Measurements from ENCODE around the gene FADS1.

DNA sequence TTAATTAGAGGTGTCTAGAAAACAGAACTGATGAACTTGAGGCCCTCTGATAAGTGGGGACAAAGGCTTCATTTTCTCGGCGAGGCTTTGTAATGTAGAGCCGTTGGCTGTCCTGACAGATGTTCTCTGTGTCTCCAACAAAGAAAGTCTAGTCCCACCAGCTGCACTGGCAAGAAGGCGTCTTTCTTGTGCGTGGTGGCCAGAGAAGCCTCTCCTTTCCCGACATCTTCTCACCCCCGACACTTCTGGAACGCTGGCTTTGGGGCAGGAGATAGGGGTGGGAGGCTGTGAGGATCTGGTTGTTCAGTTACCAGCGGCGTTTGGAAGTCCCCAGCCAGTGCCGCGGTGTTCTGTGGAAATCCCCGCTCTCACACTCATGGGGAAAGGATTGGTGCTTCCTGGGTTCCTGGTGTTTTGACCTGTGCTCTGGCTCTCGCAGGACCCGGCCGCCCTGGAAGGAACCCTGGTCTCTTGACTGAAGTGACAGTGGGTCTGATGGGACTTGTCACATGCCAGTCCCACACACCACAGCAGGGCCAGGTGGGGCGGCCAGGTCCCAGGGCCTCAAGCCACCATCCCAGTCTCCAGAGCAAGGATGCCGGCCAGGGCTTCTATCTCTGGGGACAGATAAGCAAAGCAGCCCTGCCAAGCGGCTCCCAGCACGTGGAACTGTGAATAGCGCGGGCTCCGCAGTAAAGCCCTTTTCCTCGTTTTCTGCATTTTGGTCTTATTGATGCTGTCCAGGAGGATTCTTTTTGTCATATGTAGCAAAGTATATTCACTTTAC lies 34.5 kb upstream of the FADS1 start:
- TF ChIP-seq EZH2 (IDR thresholded peaks at IDR 0.05; ENCODE audit: borderline replicate concordance, low read depth, low read length, severe bottlenecking): no peak
- TF ChIP-seq, protein P1, sequence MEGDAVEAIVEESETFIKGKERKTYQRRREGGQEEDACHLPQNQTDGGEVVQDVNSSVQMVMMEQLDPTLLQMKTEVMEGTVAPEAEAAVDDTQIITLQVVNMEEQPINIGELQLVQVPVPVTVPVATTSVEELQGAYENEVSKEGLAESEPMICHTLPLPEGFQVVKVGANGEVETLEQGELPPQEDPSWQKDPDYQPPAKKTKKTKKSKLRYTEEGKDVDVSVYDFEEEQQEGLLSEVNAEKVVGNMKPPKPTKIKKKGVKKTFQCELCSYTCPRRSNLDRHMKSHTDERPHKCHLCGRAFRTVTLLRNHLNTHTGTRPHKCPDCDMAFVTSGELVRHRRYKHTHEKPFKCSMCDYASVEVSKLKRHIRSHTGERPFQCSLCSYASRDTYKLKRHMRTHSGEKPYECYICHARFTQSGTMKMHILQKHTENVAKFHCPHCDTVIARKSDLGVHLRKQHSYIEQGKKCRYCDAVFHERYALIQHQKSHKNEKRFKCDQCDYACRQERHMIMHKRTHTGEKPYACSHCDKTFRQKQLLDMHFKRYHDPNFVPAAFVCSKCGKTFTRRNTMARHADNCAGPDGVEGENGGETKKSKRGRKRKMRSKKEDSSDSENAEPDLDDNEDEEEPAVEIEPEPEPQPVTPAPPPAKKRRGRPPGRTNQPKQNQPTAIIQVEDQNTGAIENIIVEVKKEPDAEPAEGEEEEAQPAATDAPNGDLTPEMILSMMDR (IDR thresholded peaks at IDR 0.05; ENCODE audit: extremely low read depth in 1 of 2, insufficient read depth in 1 of 2, low read depth in 1 of 2, low read length in 2 of 2): no peak
- TF ChIP-seq GATA2 (IDR thresholded peaks at IDR 0.05; ENCODE audit: insufficient read depth, insufficient read length, low read depth, low read length): no peak

Measured in endothelial cell of umbilical vein (primary cell).